ENCODE measurements around the gene HBS1L.

DNA sequence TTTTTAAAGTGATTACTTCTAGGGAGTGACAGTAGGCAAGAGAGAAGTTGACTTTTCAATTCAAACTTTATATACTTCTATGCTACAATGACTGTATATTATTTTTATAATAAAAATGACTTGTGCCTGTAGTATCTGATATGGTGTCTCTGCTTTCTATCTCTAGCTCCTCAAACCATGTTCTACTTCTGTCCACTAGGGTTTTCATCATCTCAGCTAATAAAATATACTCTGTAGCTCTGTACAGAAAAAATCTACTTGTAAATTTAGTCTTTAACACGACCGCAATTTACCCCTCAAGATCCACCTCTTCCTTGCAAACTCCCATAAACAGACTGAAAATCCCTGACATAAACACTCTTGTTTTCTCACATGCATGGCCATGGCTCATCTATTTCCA is 42.3 kb downstream of the HBS1L start:
- TF ChIP-seq CTCF (IDR thresholded peaks at IDR 0.05) = no peak
- no peak for TF ChIP-seq POLR2A (IDR thresholded peaks at IDR 0.05)

Data from body of pancreas (tissue), 4 donors.